Endometrial microvascular endothelial cells (primary cell): ENCODE measurements around the gene SAMD7. TPM values are rescaled to one million over a fixed set of nuclear protein-coding genes. Genes with fewer than 3 reads are reported as not detected.

ENCODE experiments used
- in situ Hi-C: cut with HindIII; loops from 2 replicates; pipeline ENCODE4 v1.10.0; 2017; ENCODE audit warnings: low sequenced_read_pairs, low pct_unique_long_range_greater_than_20kb; ENCODE audit errors: inconsistent ontology term
- total RNA-seq: library from RNA; depleted of rRNA; stranded (reverse); fragments of >200 nt; gene quantifications from one replicate; pipeline ENCODE4 v1.2.3, GENCODE V29; 2015; ENCODE audit errors: inconsistent ontology term

SAMD7 gene
- not detected for total RNA-seq

GRCh38 chr3:169911272-169911671, at the start of gene SAMD7:
SAMD7 (plus strand) TSS chr3:169911572; CDS start chr3:169919499, 7,927 bp downstream.
- in situ Hi-C loops, result no loop called here

GRCh38 chr3:169861871-169862270, 49.5 kb upstream of the SAMD7 start:
- in situ Hi-C loops, result no loop called here

GRCh38 chr3:169863458-169863899, 47.9 kb upstream of the SAMD7 start:
- in situ Hi-C loops, result no loop called here

GRCh38 chr3:169864270-169864669, 47.1 kb upstream of the SAMD7 start:
- in situ Hi-C loops, result no loop called here

- in situ Hi-C loops, result no loop called here
These were observed 46.1 kb upstream of the SAMD7 start for GRCh38 chr3:169865176-169865767.

- in situ Hi-C loops, result no loop called here
These were observed 43.7 kb upstream of the SAMD7 start for GRCh38 chr3:169867584-169868210.

GRCh38 chr3:169868369-169868768, 43.0 kb upstream of the SAMD7 start:
- in situ Hi-C loops, result no loop called here

- in situ Hi-C loops, result no loop called here
These were observed 41.7 kb upstream of the SAMD7 start, which contains the start of gene LRRC31 for GRCh38 chr3:169869484-169870220. LRRC31 (minus strand) TSS chr3:169869935; CDS start chr3:169869807, 128 bp downstream.

- in situ Hi-C loops, result no loop called here
These were observed 40.1 kb upstream of the SAMD7 start for GRCh38 chr3:169871129-169871886.

GRCh38 chr3:169879013-169879557, 32.3 kb upstream of the SAMD7 start:
- in situ Hi-C loops, result no loop called here

GRCh38 chr3:169879845-169880575, 31.4 kb upstream of the SAMD7 start:
- in situ Hi-C loops, result no loop called here

- in situ Hi-C loops, result no loop called here
These were observed 30.7 kb upstream of the SAMD7 start for GRCh38 chr3:169880576-169881250.

- in situ Hi-C loops, result no loop called here
These were observed 24.7 kb upstream of the SAMD7 start for GRCh38 chr3:169886671-169887070.

- in situ Hi-C loops, result no loop called here
These were observed 19.5 kb upstream of the SAMD7 start for GRCh38 chr3:169891886-169892285.

GRCh38 chr3:169894110-169894509, 17.3 kb upstream of the SAMD7 start:
- in situ Hi-C loops, result no loop called here

GRCh38 chr3:169895072-169895471, 16.3 kb upstream of the SAMD7 start:
- in situ Hi-C loops, result no loop called here

- in situ Hi-C loops, result no loop called here
These were observed 14.1 kb upstream of the SAMD7 start for GRCh38 chr3:169897284-169897683.

- in situ Hi-C loops, result no loop called here
These were observed 9.9 kb upstream of the SAMD7 start for GRCh38 chr3:169901453-169901852.
